Upper lobe of right lung (tissue), 1 donor: Measurements from ENCODE around the gene SLC22A7. TPM values are rescaled to one million over a fixed set of nuclear protein-coding genes. Genes with fewer than 3 reads are reported as not detected.

Experiments
- ATAC-seq: fragments of 200-7000 bp; cut with Tn5 transposase; one replicate; pipeline ENCODE4 v1.9.1; 2020; ENCODE audit warnings: mild to moderate bottlenecking, moderate library complexity
- DNase-seq: peaks from one replicate; pipeline ENCODE4 v3.0.0-alpha.2; 2020
- H3K27ac ChIP-seq: fragments of 200-600 bp; one replicate; pipeline ENCODE4 v1.8.0; 2022
- H3K27me3 ChIP-seq: fragments of 200-600 bp; one replicate; pipeline ENCODE4 v1.8.0; 2022; ENCODE audit warnings: mild to moderate bottlenecking
- H3K36me3 ChIP-seq: fragments of 200-600 bp; one replicate; pipeline ENCODE4 v1.8.0; 2022
- H3K4me1 ChIP-seq: fragments of 200-600 bp; one replicate; pipeline ENCODE4 v1.8.0; 2022
- H3K4me3 ChIP-seq: fragments of 200-600 bp; one replicate; pipeline ENCODE4 v1.8.0; 2022; ENCODE audit warnings: mild to moderate bottlenecking
- H3K9me3 ChIP-seq: fragments of 200-600 bp; one replicate; pipeline ENCODE4 v1.8.0; 2022
- intact Hi-C: fragments of 100-400 bp; cut with DNase I; formaldehyde crosslinking; loops from one replicate; pipeline ENCODE4 v1.11.0; 2022
- long read RNA-seq: library from polyadenylated mRNA; unstranded; transcript quantifications from one replicate; pipeline ENCODE4 v2.0.0, GENCODE V29; 2021
- total RNA-seq: library from RNA; stranded (reverse); fragmentation: NEBNext Ultra II Directional; extraction: Animal tissue kit (Norgen Biotek cat#: 25700); gene quantifications from one replicate; pipeline ENCODE4 v1.2.1, GENCODE V29; 2021
- TF ChIP-seq, protein P1 (sequence below): fragments of 200-600 bp; IDR thresholded peaks from one replicate; pipeline ENCODE4 v1.8.0; 2022; ENCODE audit warnings: antibody characterized with exemption
- donor health status: DM: no; HTN: yes; CAD: no; lungs with severe emphysema.

The SLC22A7 gene, protein sequence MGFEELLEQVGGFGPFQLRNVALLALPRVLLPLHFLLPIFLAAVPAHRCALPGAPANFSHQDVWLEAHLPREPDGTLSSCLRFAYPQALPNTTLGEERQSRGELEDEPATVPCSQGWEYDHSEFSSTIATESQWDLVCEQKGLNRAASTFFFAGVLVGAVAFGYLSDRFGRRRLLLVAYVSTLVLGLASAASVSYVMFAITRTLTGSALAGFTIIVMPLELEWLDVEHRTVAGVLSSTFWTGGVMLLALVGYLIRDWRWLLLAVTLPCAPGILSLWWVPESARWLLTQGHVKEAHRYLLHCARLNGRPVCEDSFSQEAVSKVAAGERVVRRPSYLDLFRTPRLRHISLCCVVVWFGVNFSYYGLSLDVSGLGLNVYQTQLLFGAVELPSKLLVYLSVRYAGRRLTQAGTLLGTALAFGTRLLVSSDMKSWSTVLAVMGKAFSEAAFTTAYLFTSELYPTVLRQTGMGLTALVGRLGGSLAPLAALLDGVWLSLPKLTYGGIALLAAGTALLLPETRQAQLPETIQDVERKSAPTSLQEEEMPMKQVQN
- total RNA-seq, result not detected
- long read RNA-seq, result 0 reads

DNA sequence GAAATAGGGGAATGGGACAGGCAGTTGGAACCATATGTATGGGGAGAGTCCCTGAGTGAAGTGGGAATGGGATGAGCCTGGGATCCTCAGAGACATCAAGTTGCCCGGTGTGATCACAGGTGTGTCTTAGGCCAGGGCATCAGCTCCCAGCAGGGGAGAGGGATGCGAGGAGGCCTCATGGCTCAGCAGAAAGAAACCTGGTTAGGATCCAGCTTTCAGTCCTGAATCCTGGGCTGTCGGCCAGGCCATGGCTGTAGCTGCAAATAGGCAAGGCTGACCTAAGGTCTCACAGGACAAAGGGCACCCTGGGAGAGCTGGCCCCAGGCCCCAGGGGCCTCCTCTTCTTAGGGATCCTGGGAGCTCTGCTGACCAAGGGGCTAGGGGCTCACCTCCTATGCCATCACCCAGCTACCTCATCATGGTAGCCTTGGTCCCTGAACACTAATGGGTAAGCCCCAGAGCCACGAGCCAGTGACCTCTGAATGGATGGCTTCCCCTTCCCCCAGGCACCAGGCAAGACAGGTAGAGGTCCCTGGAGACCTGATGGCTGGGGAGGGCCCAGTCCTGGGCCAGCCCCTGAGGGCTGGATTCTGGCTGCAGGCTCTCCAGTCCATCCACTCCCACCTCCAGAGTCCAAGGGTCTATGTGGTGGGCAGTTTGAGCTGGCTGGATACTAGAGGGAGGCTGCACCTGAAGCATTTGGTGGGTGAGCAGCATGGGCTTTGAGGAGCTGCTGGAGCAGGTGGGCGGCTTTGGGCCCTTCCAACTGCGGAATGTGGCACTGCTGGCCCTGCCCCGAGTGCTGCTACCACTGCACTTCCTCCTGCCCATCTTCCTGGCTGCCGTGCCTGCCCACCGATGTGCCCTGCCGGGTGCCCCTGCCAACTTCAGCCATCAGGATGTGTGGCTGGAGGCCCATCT, at the start of gene SLC22A7:
TSS of gene SLC22A7 (plus strand) at position 617 of the 921 bp plus-strand sequence. CDS start at position 716, 99 bp downstream.
- TF ChIP-seq, protein P1, sequence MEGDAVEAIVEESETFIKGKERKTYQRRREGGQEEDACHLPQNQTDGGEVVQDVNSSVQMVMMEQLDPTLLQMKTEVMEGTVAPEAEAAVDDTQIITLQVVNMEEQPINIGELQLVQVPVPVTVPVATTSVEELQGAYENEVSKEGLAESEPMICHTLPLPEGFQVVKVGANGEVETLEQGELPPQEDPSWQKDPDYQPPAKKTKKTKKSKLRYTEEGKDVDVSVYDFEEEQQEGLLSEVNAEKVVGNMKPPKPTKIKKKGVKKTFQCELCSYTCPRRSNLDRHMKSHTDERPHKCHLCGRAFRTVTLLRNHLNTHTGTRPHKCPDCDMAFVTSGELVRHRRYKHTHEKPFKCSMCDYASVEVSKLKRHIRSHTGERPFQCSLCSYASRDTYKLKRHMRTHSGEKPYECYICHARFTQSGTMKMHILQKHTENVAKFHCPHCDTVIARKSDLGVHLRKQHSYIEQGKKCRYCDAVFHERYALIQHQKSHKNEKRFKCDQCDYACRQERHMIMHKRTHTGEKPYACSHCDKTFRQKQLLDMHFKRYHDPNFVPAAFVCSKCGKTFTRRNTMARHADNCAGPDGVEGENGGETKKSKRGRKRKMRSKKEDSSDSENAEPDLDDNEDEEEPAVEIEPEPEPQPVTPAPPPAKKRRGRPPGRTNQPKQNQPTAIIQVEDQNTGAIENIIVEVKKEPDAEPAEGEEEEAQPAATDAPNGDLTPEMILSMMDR, result no peak
- H3K4me3 ChIP-seq, result no peak within 1 kb of the TSS
- no peaks in the 10 kb centered on the region for H3K4me1 ChIP-seq
- H3K27me3 ChIP-seq, result peaks cover 11% of the 10 kb centered on the region
- H3K9me3 ChIP-seq, result no peaks in the 10 kb centered on the region
- H3K27ac ChIP-seq, result no peak within 1 kb of the TSS
- DNase-seq (no peak), ATAC-seq (no peak)
- no peaks in the 10 kb centered on the region for H3K36me3 ChIP-seq
- intact Hi-C loops, result no loop called here

GRCh38 chr6:43248791-43249190, 49.3 kb upstream of the SLC22A7 start:
- H3K4me3 ChIP-seq, result no peak overlapping the region
- H3K27ac ChIP-seq, result no peak overlapping the region
- H3K36me3 ChIP-seq, result no peaks in the 10 kb centered on the region
- TF ChIP-seq, protein P1, result no peak
- DNase-seq, result no peak
- no peaks in the 10 kb centered on the region for H3K4me1 ChIP-seq
- no peak for ATAC-seq
- H3K9me3 ChIP-seq, result no peaks in the 10 kb centered on the region
- peaks cover 14% of the 10 kb centered on the region for H3K27me3 ChIP-seq
- intact Hi-C loops, result no loop called here

GRCh38 chr6:43250992-43251373, 47.1 kb upstream of the SLC22A7 start:
- Histone ChIP-seq H3K9me3 (no peaks in the 10 kb centered on the region), H3K4me1 (no peaks in the 10 kb centered on the region), H3K27me3 (peaks cover 8% of the 10 kb centered on the region), H3K4me3 (no peak overlapping the region), H3K36me3 (no peaks in the 10 kb centered on the region), H3K27ac (no peak overlapping the region)
- ATAC-seq, result no peak
- no peak for DNase-seq
- TF ChIP-seq, protein P1, result no peak
- intact Hi-C loops, result no loop called here

GRCh38 chr6:43253401-43253800, 44.7 kb upstream of the SLC22A7 start:
- no peaks in the 10 kb centered on the region for H3K4me1 ChIP-seq
- no peak overlapping the region for H3K27ac ChIP-seq
- intact Hi-C loops, result no loop called here
- no peak for ATAC-seq
- TF ChIP-seq, protein P1, result no peak
- DNase-seq, result no peak
- H3K27me3 ChIP-seq, result peaks cover 8% of the 10 kb centered on the region
- no peaks in the 10 kb centered on the region for H3K36me3 ChIP-seq
- H3K9me3 ChIP-seq, result no peaks in the 10 kb centered on the region
- no peak overlapping the region for H3K4me3 ChIP-seq

- intact Hi-C loops, result no loop called here
- DNase-seq (no peak), ATAC-seq (no peak)
- no peaks in the 10 kb centered on the region for H3K9me3 ChIP-seq
- H3K36me3 ChIP-seq, result no peaks in the 10 kb centered on the region
- TF ChIP-seq, protein P1, result no peak
- peaks cover 8% of the 10 kb centered on the region for H3K27me3 ChIP-seq
- H3K4me1 ChIP-seq, result no peaks in the 10 kb centered on the region
- H3K27ac ChIP-seq, result no peak overlapping the region
- H3K4me3 ChIP-seq, result no peak overlapping the region
Measured at GRCh38 chr6:43254138-43254817, 43.8 kb upstream of the SLC22A7 start.
